OCI-LY1 (cell line): ENCODE results near the gene SLC25A51.

Experiments
- EZH2 ChIP-seq: fragments of 200-600 bp; sonication (generic), shearing (Covaris generic); IDR thresholded peaks from 2 replicates; pipeline ENCODE4 v1.8.0; 2017; ENCODE audit warnings: borderline replicate concordance, mixed run types, mild to moderate bottlenecking, antibody characterized with exemption, low read length, moderate library complexity, mixed read lengths
- TF ChIP-seq, protein P1 (sequence below): fragments of 200-600 bp; sonication (generic), shearing (Covaris generic); IDR thresholded peaks from 2 replicates; pipeline ENCODE4 v1.5.1; 2017; ENCODE audit warnings: mild to moderate bottlenecking, antibody characterized with exemption, low read length, moderate library complexity, mixed read lengths

DNA sequence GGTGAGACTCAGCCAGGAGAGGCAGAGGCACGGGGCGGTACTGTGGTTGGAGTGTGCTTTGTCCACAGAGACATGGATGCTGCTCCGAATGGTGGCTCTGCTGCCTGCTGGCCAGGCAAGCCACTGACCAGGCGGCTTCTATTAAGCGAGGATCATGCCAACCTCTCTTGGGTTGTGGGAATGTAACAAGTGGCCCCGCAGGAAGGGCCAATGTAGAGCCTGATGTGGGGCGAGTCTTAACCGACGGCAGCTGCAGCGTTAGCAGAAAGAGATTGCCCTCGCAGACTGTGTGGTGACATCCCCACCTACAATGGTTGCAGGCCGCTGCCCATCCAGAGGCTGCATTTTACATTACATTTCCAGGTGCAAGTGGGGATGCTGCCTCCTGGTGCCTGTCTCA is 46.6 kb upstream of the SLC25A51 start:
- TF ChIP-seq, protein P1, sequence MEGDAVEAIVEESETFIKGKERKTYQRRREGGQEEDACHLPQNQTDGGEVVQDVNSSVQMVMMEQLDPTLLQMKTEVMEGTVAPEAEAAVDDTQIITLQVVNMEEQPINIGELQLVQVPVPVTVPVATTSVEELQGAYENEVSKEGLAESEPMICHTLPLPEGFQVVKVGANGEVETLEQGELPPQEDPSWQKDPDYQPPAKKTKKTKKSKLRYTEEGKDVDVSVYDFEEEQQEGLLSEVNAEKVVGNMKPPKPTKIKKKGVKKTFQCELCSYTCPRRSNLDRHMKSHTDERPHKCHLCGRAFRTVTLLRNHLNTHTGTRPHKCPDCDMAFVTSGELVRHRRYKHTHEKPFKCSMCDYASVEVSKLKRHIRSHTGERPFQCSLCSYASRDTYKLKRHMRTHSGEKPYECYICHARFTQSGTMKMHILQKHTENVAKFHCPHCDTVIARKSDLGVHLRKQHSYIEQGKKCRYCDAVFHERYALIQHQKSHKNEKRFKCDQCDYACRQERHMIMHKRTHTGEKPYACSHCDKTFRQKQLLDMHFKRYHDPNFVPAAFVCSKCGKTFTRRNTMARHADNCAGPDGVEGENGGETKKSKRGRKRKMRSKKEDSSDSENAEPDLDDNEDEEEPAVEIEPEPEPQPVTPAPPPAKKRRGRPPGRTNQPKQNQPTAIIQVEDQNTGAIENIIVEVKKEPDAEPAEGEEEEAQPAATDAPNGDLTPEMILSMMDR: no peak
- no peak for TF ChIP-seq EZH2
